ENCODE measurements around the gene ISM2. TPM values are rescaled to one million over a fixed set of nuclear protein-coding genes. Genes with fewer than 3 reads are reported as not detected.

Gene ISM2
- polyA plus RNA-seq, 1 of the 3 experiments (the other 2 are of a cell fraction): 0.20 TPM

DNA sequence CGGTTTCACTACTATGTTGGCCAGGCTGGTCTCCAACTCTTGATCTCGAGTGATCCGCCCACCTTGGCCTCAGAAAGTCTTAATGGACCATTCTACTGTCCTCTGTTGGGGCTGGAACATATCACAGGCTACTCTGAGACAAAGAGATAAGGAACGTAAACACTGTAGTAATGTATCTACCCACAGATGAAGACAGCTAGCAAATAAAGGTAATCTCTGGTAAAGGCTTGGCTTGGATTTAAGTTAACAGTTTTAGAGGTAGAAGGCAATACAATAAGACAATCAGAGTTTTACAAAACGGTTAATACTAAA is 44.6 kb upstream of the ISM2 start:
- POLR2A ChIA-PET: no interaction called here
- Histone ChIP-seq H4K20me1 (ENCODE audit: insufficient read depth) (no peaks in the 10 kb centered on the region), H3K79me2 (ENCODE audit: insufficient read depth) (peaks cover 26% of the 10 kb centered on the region; the same call in 1 of the 2 replicates), H3K4me2 (no peak overlapping the region), H3F3A (replicated peaks; ENCODE audit: insufficient read depth) (peaks cover 4% of the 10 kb centered on the region), H3K27me3 (ENCODE audit: insufficient read depth) (no peaks in the 10 kb centered on the region), H3K36me3 (replicated peaks in 1 of 2; ENCODE audit: control insufficient read depth in 1 of 2, insufficient read depth in 2 of 2, low read length in 1 of 2) (peaks cover 8 to 33% of the 10 kb centered on the region in 2 experiments), H3K4me1 (ENCODE audit: control insufficient read depth in 1 of 2, insufficient read depth in 2 of 2, low read depth in 1 of 2, low read length in 1 of 2) (0 out of 4 replicates have a peak, but pooled peaks cover 0 to 7% of the 10 kb centered on the region in 2 experiments), H3K9me2 (no peaks in the 10 kb centered on the region), H3K27ac (ENCODE audit: low read depth in 2 of 2, low read length in 1 of 2) (no peak overlapping the region), H2AFZ (ENCODE audit: low read depth) (no peak overlapping the region), H3K9me3 (no peaks in the 10 kb centered on the region), H3K9ac (no peak overlapping the region), H3K4me3 (ENCODE audit: low read depth in 2 of 2, low read length in 1 of 2) (no peak overlapping the region)
- DNase-seq: no peak
- CTCF ChIA-PET: interaction anchor here (2.2 to 2.5 kb wide), 2 partner anchors 8 to 84 kb away, joined by 8 to 13 read pairs; no protein-coding TSS in a partner anchor
- 87% methylated on average over 5 of the region's 5 CpGs for WGBS (ENCODE audit: low lambda C conversion rate)
- no peak for TF ChIP-seq RAD21 (IDR thresholded peaks at IDR 0.05; ENCODE audit: low read length)
- TF ChIP-seq NRF1 (IDR thresholded peaks at IDR 0.05; ENCODE audit: low read depth, low read length): no peak
- TF ChIP-seq JUND (IDR thresholded peaks at IDR 0.05): no peak
- no peak for TF ChIP-seq GABPA (IDR thresholded peaks at IDR 0.05; ENCODE audit: low read depth)
- TF ChIP-seq, protein P1, sequence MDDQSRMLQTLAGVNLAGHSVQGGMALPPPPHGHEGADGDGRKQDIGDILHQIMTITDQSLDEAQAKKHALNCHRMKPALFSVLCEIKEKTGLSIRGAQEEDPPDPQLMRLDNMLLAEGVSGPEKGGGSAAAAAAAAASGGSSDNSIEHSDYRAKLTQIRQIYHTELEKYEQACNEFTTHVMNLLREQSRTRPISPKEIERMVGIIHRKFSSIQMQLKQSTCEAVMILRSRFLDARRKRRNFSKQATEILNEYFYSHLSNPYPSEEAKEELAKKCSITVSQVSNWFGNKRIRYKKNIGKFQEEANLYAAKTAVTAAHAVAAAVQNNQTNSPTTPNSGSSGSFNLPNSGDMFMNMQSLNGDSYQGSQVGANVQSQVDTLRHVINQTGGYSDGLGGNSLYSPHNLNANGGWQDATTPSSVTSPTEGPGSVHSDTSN (IDR thresholded peaks at IDR 0.05): no peak
- TF ChIP-seq, protein P2, sequence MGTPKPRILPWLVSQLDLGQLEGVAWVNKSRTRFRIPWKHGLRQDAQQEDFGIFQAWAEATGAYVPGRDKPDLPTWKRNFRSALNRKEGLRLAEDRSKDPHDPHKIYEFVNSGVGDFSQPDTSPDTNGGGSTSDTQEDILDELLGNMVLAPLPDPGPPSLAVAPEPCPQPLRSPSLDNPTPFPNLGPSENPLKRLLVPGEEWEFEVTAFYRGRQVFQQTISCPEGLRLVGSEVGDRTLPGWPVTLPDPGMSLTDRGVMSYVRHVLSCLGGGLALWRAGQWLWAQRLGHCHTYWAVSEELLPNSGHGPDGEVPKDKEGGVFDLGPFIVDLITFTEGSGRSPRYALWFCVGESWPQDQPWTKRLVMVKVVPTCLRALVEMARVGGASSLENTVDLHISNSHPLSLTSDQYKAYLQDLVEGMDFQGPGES (IDR thresholded peaks at IDR 0.05; ENCODE audit: low read depth, low read length): no peak
- TF ChIP-seq, protein P3, sequence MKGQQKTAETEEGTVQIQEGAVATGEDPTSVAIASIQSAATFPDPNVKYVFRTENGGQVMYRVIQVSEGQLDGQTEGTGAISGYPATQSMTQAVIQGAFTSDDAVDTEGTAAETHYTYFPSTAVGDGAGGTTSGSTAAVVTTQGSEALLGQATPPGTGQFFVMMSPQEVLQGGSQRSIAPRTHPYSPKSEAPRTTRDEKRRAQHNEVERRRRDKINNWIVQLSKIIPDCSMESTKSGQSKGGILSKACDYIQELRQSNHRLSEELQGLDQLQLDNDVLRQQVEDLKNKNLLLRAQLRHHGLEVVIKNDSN (IDR thresholded peaks at IDR 0.05; ENCODE audit: borderline replicate concordance, low read depth): no peak

DNA sequence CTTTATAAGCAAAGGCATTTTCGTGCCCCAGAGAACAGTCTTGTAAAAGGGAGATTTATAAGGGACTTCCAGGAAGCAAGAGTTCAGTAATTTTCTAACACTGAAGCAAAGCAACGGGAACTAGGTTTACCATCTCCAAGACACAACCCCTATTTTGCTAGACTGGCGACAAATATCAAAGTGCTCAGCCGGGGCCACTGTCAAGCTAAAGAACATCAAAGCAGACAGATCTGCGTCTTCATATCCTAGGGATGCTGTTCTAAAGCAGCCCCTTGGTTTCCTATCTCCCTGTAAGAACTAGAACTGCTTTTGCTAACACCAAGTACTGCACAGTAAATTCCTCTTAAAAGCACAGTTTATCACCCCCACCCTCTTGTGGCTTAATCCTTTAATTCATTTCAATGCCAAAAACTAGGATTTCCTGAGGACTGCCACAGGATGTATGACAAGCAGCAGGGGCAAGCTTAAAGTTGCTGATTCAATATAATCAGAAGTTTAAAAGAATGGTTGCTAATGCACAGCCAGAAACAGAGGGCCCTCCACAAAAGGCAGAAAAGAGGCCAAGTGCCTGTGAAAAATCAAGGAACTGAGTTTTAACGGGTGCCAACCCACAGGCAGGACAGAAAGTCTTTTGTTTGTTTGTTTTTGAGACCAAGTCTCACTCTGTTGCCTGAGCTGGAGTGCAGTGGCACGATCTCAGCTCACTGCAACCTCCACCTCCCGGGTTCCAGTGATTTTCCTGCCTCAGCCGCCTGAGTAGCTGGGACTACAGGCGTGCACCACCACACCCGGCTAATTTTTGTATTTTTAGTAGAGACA is 44.0 kb upstream of the ISM2 start:
- Histone ChIP-seq H3K36me3 (replicated peaks in 1 of 2; ENCODE audit: control insufficient read depth in 1 of 2, insufficient read depth in 2 of 2, low read length in 1 of 2) (peaks cover 7 to 33% of the 10 kb centered on the region in 2 experiments), H3K27me3 (ENCODE audit: insufficient read depth) (no peaks in the 10 kb centered on the region), H3K9me2 (no peaks in the 10 kb centered on the region), H2AFZ (ENCODE audit: low read depth) (no peak overlapping the region), H3K4me2 (no peak overlapping the region), H4K20me1 (ENCODE audit: insufficient read depth) (no peaks in the 10 kb centered on the region), H3K9ac (no peak overlapping the region), H3K4me1 (ENCODE audit: control insufficient read depth in 1 of 2, insufficient read depth in 2 of 2, low read depth in 1 of 2, low read length in 1 of 2) (0 out of 4 replicates have a peak, but pooled peaks cover 0 to 7% of the 10 kb centered on the region in 2 experiments), H3K4me3 (ENCODE audit: low read depth in 2 of 2, low read length in 1 of 2) (no peak overlapping the region), H3F3A (replicated peaks; ENCODE audit: insufficient read depth) (peaks cover 9% of the 10 kb centered on the region), H3K9me3 (no peaks in the 10 kb centered on the region), H3K27ac (ENCODE audit: low read depth in 2 of 2, low read length in 1 of 2) (no peak overlapping the region), H3K79me2 (ENCODE audit: insufficient read depth) (peaks cover 32% of the 10 kb centered on the region)
- WGBS (ENCODE audit: low lambda C conversion rate): 93% methylated on average over 11 of the region's 11 CpGs
- no peak for DNase-seq
- POLR2A ChIA-PET: no interaction called here
- CTCF ChIA-PET: interaction anchor here (2.2 to 2.5 kb wide), 2 partner anchors 9 to 83 kb away, joined by 8 to 13 read pairs; no protein-coding TSS in a partner anchor
- TF ChIP-seq TCF12 (IDR thresholded peaks at IDR 0.05) (no peak), RFX5 (IDR thresholded peaks at IDR 0.05; ENCODE audit: low read length) (no peak), SMC3 (IDR thresholded peaks at IDR 0.05; ENCODE audit: low read depth, low read length) (no peak), MEF2A (IDR thresholded peaks at IDR 0.05; ENCODE audit: borderline replicate concordance, low read depth) (no peak), RAD21 (IDR thresholded peaks at IDR 0.05; ENCODE audit: low read length) (no peak), GATA2 (CRISPR knock-in tag; IDR thresholded peaks at IDR 0.05) (no peak), TEAD4 (IDR thresholded peaks at IDR 0.05; ENCODE audit: borderline replicate concordance, insufficient read depth) (no peak)
- TF ChIP-seq, protein P4, sequence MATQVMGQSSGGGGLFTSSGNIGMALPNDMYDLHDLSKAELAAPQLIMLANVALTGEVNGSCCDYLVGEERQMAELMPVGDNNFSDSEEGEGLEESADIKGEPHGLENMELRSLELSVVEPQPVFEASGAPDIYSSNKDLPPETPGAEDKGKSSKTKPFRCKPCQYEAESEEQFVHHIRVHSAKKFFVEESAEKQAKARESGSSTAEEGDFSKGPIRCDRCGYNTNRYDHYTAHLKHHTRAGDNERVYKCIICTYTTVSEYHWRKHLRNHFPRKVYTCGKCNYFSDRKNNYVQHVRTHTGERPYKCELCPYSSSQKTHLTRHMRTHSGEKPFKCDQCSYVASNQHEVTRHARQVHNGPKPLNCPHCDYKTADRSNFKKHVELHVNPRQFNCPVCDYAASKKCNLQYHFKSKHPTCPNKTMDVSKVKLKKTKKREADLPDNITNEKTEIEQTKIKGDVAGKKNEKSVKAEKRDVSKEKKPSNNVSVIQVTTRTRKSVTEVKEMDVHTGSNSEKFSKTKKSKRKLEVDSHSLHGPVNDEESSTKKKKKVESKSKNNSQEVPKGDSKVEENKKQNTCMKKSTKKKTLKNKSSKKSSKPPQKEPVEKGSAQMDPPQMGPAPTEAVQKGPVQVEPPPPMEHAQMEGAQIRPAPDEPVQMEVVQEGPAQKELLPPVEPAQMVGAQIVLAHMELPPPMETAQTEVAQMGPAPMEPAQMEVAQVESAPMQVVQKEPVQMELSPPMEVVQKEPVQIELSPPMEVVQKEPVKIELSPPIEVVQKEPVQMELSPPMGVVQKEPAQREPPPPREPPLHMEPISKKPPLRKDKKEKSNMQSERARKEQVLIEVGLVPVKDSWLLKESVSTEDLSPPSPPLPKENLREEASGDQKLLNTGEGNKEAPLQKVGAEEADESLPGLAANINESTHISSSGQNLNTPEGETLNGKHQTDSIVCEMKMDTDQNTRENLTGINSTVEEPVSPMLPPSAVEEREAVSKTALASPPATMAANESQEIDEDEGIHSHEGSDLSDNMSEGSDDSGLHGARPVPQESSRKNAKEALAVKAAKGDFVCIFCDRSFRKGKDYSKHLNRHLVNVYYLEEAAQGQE (IDR thresholded peaks at IDR 0.05; ENCODE audit: low read depth, low read length): no peak
- TF ChIP-seq, protein P2 (IDR thresholded peaks at IDR 0.05; ENCODE audit: low read depth, low read length): no peak
- TF ChIP-seq, protein P5, sequence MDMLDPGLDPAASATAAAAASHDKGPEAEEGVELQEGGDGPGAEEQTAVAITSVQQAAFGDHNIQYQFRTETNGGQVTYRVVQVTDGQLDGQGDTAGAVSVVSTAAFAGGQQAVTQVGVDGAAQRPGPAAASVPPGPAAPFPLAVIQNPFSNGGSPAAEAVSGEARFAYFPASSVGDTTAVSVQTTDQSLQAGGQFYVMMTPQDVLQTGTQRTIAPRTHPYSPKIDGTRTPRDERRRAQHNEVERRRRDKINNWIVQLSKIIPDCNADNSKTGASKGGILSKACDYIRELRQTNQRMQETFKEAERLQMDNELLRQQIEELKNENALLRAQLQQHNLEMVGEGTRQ (IDR thresholded peaks at IDR 0.05; ENCODE audit: borderline replicate concordance, low read depth, low read length): no peak
